GM13977 (cell line): ENCODE measurements around the gene CSK.

Source experiments
- DNase-seq: peaks from one replicate; pipeline ENCODE4 v3.0.0; 2012; ENCODE audit warnings: low spot score
- in situ Hi-C: fragments of 300-500 bp; cut with MboI; formaldehyde crosslinking; loops from one replicate; pipeline ENCODE4 v1.12.0; 2022; ENCODE audit warnings: low sequenced_read_pairs, low pct_unique_long_range_greater_than_20kb, mixed read lengths, inconsistent platforms; ENCODE audit not compliant: unreplicated experiment
- TF ChIP-seq, protein P1 (sequence below): IDR thresholded peaks from 2 replicates; pipeline ENCODE4 v1.5.1; 2012; ENCODE audit warnings: mild to moderate bottlenecking, control low read depth; ENCODE audit not compliant: insufficient read depth; ENCODE audit errors: extremely low read depth, missing control alignments

The CSK gene

DNA sequence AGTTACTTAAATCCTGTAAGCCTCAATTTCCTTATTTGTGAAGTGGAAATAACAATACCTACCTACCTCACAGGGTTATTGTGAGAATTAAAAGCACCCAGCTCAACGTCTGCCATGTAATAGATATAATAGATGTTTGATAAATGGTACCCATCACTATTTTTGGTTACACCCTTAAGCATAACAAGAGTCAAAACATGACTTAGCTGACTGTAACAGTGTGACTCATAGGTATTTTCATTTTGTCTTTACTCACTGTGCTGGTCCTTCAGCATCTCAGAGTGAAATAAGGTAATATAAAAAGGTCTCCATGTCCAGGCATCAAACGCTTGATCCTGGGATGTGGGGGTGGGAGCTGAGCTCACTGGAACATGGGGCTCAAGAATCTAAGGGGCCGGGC lies 47.6 kb downstream of the CSK start:
- TF ChIP-seq, protein P1, sequence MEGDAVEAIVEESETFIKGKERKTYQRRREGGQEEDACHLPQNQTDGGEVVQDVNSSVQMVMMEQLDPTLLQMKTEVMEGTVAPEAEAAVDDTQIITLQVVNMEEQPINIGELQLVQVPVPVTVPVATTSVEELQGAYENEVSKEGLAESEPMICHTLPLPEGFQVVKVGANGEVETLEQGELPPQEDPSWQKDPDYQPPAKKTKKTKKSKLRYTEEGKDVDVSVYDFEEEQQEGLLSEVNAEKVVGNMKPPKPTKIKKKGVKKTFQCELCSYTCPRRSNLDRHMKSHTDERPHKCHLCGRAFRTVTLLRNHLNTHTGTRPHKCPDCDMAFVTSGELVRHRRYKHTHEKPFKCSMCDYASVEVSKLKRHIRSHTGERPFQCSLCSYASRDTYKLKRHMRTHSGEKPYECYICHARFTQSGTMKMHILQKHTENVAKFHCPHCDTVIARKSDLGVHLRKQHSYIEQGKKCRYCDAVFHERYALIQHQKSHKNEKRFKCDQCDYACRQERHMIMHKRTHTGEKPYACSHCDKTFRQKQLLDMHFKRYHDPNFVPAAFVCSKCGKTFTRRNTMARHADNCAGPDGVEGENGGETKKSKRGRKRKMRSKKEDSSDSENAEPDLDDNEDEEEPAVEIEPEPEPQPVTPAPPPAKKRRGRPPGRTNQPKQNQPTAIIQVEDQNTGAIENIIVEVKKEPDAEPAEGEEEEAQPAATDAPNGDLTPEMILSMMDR, result no peak
- peak; percentile 61 for DNase-seq
- in situ Hi-C loops, result no loop called here

DNA sequence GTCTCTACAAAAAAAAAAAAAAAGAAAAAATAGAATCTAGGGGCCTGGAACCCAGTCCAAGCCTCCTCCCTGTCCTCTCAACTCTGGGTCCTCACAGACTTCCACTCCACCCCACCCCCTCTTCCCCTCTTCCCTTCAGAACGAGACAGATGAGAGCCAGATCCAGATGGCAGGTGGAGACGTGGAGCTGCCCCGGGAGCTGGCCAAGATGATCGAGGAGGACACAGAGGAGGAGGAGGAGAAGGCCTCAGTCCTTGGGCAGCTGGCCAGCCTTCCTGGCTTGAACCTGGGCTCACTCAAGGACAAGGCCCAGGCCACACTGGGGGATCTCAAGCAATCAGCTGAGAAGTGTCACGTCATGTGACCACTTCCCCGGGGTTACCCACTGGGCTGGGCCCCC lies 48.1 kb downstream of the CSK start:
- no peak for DNase-seq
- in situ Hi-C loops, result no loop called here
- TF ChIP-seq, protein P1, result no peak

DNA sequence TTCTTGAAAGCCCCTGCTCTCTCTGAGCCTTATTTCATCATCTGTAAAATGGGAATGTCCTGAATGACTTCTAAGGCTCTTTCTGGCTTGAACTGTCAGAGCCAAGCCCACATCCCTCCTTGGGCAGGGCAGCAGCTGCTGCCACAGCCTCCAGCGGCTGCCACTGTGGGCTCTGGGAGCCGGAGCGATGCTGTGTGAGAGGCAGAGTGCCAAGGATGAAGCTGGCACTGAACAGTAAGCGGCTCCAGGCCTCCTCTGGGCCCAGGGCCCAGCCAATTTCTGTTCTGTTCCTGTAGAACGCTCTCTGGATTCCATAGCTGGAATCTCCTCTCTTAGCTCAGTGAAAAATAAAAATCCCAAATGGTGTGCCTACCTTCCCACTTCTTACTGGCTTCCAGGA lies 49.0 kb downstream of the CSK start:
- in situ Hi-C loops, result no loop called here
- TF ChIP-seq, protein P1, result no peak
- no peak for DNase-seq

DNA sequence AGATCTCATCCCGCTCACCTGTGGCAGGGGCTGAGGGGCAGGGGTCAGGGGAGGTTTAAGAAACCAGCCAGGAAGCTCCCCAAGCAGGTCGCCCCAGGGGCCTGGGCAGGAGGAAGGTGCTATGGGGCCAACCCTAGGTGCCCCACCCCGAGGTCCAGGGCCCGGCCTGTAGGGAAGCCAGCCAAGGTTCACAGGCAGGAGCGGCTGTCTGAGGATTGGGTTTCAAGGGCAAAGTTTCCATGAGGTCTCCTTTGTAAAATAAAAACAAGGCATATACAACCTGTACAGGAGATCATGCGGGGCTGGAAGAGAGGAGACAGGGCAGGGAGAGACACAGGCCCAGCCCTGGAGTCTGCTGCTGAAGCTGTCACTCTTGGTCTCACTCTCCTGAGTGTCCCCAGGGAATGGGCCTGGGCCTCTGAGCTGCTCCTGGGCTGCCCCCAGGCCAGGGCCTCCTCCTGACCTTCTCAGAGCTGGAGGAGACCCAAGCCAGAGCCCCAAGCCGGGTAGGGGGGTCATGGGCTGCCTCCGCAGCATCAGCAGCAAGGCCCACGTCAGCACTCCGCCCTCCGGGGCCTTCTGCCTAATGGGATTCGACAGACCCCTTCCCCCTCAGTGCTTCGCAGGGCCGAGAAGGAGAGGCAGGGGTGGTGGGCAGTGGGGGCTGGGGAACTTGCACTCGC lies 50.1 kb downstream of the CSK start:
- DNase-seq, result no peak
- TF ChIP-seq, protein P1, result no peak
- in situ Hi-C loops, result no loop called here

DNA sequence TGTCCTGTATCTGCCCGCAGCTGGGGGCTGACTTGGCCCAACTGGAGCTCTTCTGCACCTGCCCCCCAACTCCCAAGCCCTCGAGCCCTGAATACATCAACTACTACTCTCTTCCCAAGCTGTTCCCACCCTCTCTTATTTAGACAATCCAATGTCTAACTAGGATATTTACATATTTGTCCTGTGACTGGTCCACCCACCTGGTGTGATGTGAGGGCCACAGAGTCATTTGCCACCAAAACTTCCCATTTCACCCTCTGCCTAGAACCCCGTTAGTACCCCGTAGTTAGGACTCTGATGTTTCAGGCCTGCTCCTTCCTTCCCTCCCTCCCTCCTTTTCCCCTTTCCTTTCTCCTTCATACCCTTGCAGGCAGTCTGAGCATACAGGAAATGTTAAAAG lies 50.9 kb downstream of the CSK start:
- in situ Hi-C loops, result no loop called here
- TF ChIP-seq, protein P1, result no peak
- no peak for DNase-seq

DNA sequence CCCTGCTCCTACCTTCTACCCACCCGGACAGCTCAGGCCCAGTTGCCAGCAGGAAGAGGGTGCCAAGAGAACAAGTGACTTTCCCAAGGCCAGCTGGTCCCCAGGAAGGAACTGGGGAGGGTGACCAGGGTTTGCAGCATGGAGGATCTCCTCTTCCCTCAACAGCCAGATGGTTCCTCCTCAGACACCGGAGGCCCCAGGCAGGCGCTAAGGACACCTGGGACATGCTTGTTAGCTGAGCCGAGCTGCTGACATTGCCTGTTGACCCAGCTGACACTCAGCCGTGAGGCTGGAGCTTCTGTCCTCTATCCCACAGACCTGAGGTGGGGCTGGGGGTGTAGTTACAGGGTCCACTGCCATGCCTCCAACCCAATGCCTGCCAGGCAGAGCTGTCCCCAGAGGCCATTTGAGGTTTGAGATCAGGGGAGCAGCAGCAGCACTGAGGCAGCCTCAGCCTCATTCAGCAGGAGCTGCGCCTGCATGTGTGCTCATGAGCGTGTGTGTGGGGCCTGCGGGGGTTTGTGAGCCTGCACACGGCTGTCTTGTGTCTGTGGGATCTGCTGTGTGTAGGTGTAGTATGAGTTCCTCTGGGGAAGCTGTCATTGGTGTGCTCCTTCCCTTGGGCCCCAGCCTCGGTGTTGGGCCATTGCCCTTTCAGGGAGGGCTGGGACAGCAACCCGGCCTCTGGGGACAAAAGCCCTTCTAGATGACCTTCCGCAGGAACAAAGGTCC lies 51.7 kb downstream of the CSK start:
- TF ChIP-seq, protein P1, result no peak
- no peak for DNase-seq
- in situ Hi-C loops, result no loop called here
